H1 (cell line): Measurements from ENCODE around the gene USP54. TPM values are rescaled to one million over a fixed set of nuclear protein-coding genes. Genes with fewer than 3 reads are reported as not detected.

Experiments used
- CTCF ChIA-PET: fragments of 300-600 bp; sonication (Branson Sonifier 250); formaldehyde crosslinking; loops from one replicate; lab custom pipeline; 2021; ENCODE audit not compliant: partially characterized antibody; lab: Charles Lee
- POLR2A ChIA-PET: fragments of 300-600 bp; sonication (Branson Sonifier 250); formaldehyde crosslinking; loops from one replicate; lab custom pipeline; 2021; ENCODE audit warnings: inconsistent platforms; ENCODE audit not compliant: partially characterized antibody; lab: Charles Lee
- DNase-seq, 2 experiments: peaks; one replicate each; pipeline versions ENCODE4 v3.0.0 to v3.0.0-alpha.2; 2010 to 2022; ENCODE audit warnings: low spot score in 2 of 2, low read depth in 1 of 2, mixed read lengths in 1 of 2
- FAIRE-seq: peaks from 2 replicates; lab custom pipeline; 2011; peaks lifted over from hg19 to GRCh38; lab: Jason Lieb, UNC
- H2AFZ ChIP-seq: 2 replicates; pipeline ENCODE4 v1.8.1; 2012; ENCODE audit warnings: low read length, inconsistent platforms
- H2AK5ac ChIP-seq: 2 replicates; pipeline ENCODE4 v1.6.1; 2013; ENCODE audit warnings: low read depth, low read length
- H2BK120ac ChIP-seq: replicated peaks from 2 replicates; pipeline ENCODE3; 2013; ENCODE audit warnings: low read depth, low read length, inconsistent platforms
- H2BK12ac ChIP-seq: 2 replicates; pipeline ENCODE4 v1.6.1; 2013; ENCODE audit warnings: low read depth, low read length
- H2BK15ac ChIP-seq: 2 replicates; pipeline ENCODE4 v1.6.1; 2013; ENCODE audit warnings: low read length
- H2BK20ac ChIP-seq: 2 replicates; pipeline ENCODE4 v1.6.1; 2013; ENCODE audit warnings: low read length
- H2BK5ac ChIP-seq: 2 replicates; pipeline ENCODE4 v1.6.1; 2013; ENCODE audit warnings: low read depth, low read length
- H3K14ac ChIP-seq: 2 replicates; pipeline ENCODE4 v1.6.1; 2013; ENCODE audit warnings: inconsistent platforms; ENCODE audit not compliant: insufficient read length
- H3K18ac ChIP-seq: 2 replicates; pipeline ENCODE4 v1.6.1; 2013; ENCODE audit warnings: low read length; ENCODE audit errors: extremely low read depth
- H3K23ac ChIP-seq: 2 replicates; pipeline ENCODE4 v1.6.1; 2013; ENCODE audit warnings: inconsistent platforms; ENCODE audit not compliant: insufficient read length
- H3K23me2 ChIP-seq: 2 replicates; pipeline ENCODE4 v1.6.1; 2013; ENCODE audit warnings: low read depth, low read length
- H3K27ac ChIP-seq: 2 replicates; pipeline ENCODE4 v1.6.1; 2011; ENCODE audit warnings: low read depth, low read length, inconsistent platforms
- H3K27me3 ChIP-seq, 4 experiments: replicated peaks in 1 of 4; 1 replicate in 1 of 4; 2 replicates in 3 of 4; pipeline versions ENCODE4 v1.6.1 to v1.8.1; 2011 to 2013; ENCODE audit warnings: low read length in 3 of 4, mild to moderate bottlenecking in 3 of 4, inconsistent platforms in 2 of 4, mixed read lengths in 2 of 4, moderate library complexity in 1 of 4; ENCODE audit not compliant: control insufficient read depth in 3 of 4, insufficient read depth in 3 of 4; ENCODE audit errors: extremely low read depth in 1 of 4
- H3K36me3 ChIP-seq, 4 experiments: 2 replicates each; pipeline versions ENCODE4 v1.6.1 to v1.8.1; 2011 to 2013; ENCODE audit warnings: mild to moderate bottlenecking in 4 of 4, low read length in 3 of 4, moderate library complexity in 2 of 4, control low read depth in 1 of 4, inconsistent platforms in 1 of 4; ENCODE audit not compliant: insufficient read depth in 4 of 4, control insufficient read depth in 2 of 4
- H3K4ac ChIP-seq: replicated peaks from 2 replicates; pipeline ENCODE3; 2013; ENCODE audit warnings: low read length, low read depth, mixed read lengths, inconsistent platforms; ENCODE audit not compliant: insufficient read length
- H3K4me1 ChIP-seq, 4 experiments: replicated peaks in 1 of 4; 1 replicate in 1 of 4; 2 replicates in 3 of 4; pipeline versions ENCODE4 v1.6.1 to v1.8.1; 2011 to 2013; ENCODE audit warnings: low read length in 3 of 4, inconsistent platforms in 2 of 4, mixed read lengths in 1 of 4; ENCODE audit not compliant: insufficient read depth in 4 of 4, control insufficient read depth in 3 of 4
- H3K4me2 ChIP-seq, 2 experiments: 2 replicates each; pipeline versions ENCODE4 v1.6.1 to v1.8.1; 2011 to 2013; ENCODE audit warnings: low read depth in 2 of 2, low read length in 2 of 2, control low read depth in 1 of 2, inconsistent platforms in 1 of 2, mild to moderate bottlenecking in 1 of 2; ENCODE audit not compliant: insufficient read depth in 1 of 2
- H3K4me3 ChIP-seq, 4 experiments: fragments of 200-600, 300-600 bp in 1 of 4; sonication (generic), shearing (Covaris generic), sonication (Bioruptor Twin) in 1 of 4; 2 replicates each; pipeline versions ENCODE4 v1.5.1 to v1.8.1; 2011 to 2016; ENCODE audit warnings: low read length in 4 of 4, low read depth in 3 of 4, control low read depth in 2 of 4, inconsistent platforms in 2 of 4, mild to moderate bottlenecking in 2 of 4, mixed read lengths in 1 of 4, moderate library complexity in 1 of 4; ENCODE audit not compliant: insufficient read depth in 2 of 4; ENCODE audit errors: extremely low read depth in 1 of 4
- H3K56ac ChIP-seq: replicated peaks from 2 replicates; pipeline ENCODE3; 2013; ENCODE audit warnings: low read depth, mild to moderate bottlenecking, mixed read lengths, low read length, inconsistent platforms; ENCODE audit not compliant: insufficient read length
- H3K79me1 ChIP-seq: 2 replicates; pipeline ENCODE4 v1.6.1; 2013; ENCODE audit warnings: low read depth, low read length, control low read depth
- H3K79me2 ChIP-seq, 2 experiments: 2 replicates each; pipeline versions ENCODE4 v1.6.1 to v1.8.1; 2012 to 2013; ENCODE audit warnings: low read length in 2 of 2, mild to moderate bottlenecking in 2 of 2, inconsistent platforms in 1 of 2; ENCODE audit not compliant: insufficient read depth in 2 of 2, control insufficient read depth in 1 of 2
- H3K9ac ChIP-seq, 4 experiments: replicated peaks in 1 of 4; 1 replicate in 1 of 4; 2 replicates in 3 of 4; pipeline versions ENCODE4 v1.6.1 to v1.8.1; 2011 to 2013; ENCODE audit warnings: low read depth in 3 of 4, low read length in 3 of 4, control low read depth in 2 of 4, mild to moderate bottlenecking in 2 of 4, moderate library complexity in 2 of 4, inconsistent platforms in 1 of 4; ENCODE audit errors: extremely low read depth in 1 of 4
- H3K9me3 ChIP-seq, 2 experiments: 2 replicates each; pipeline versions ENCODE4 v1.6.1 to v1.8.1; 2012 to 2013; ENCODE audit warnings: mild to moderate bottlenecking in 2 of 2, moderate library complexity in 2 of 2, control low read depth in 1 of 2, inconsistent platforms in 1 of 2, low read depth in 1 of 2, low read length in 1 of 2, mixed read lengths in 1 of 2; ENCODE audit not compliant: insufficient read depth in 2 of 2
- H4K20me1 ChIP-seq, 2 experiments: replicated peaks in 1 of 2; 2 replicates each; pipeline versions ENCODE3 to v1.8.1; 2011 to 2013; ENCODE audit warnings: inconsistent platforms in 2 of 2, low read length in 2 of 2, mild to moderate bottlenecking in 1 of 2; ENCODE audit not compliant: insufficient read depth in 2 of 2, control insufficient read depth in 1 of 2
- H4K5ac ChIP-seq: 2 replicates; pipeline ENCODE4 v1.6.1; 2013; ENCODE audit warnings: low read length, low read depth, mixed read lengths, inconsistent platforms; ENCODE audit not compliant: insufficient read length
- H4K8ac ChIP-seq: 2 replicates; pipeline ENCODE4 v1.8.0; 2013; ENCODE audit warnings: mild to moderate bottlenecking, moderate library complexity, low read length, inconsistent platforms; ENCODE audit not compliant: insufficient read depth; ENCODE audit errors: extremely low read depth
- H4K91ac ChIP-seq: replicated peaks from 2 replicates; pipeline ENCODE3; 2013; ENCODE audit warnings: low read length, mixed read lengths, inconsistent platforms; ENCODE audit not compliant: insufficient read length
- CREB1 ChIP-seq: IDR thresholded peaks from 2 replicates; pipeline ENCODE4 v1.6.1; 2012; ENCODE audit warnings: inconsistent platforms
- EGR1 ChIP-seq: IDR thresholded peaks from 2 replicates; pipeline ENCODE4 v1.6.1; 2011; ENCODE audit warnings: low read depth, low read length, borderline replicate concordance
- KDM1A ChIP-seq: fragments of 200-600, 300-600 bp; sonication (generic); IDR thresholded peaks from 2 replicates; pipeline ENCODE4 v1.7.1; 2016; ENCODE audit warnings: mild to moderate bottlenecking, low read length, borderline replicate concordance
- NANOG ChIP-seq: IDR thresholded peaks from 2 replicates; pipeline ENCODE4 v1.6.1; 2011; ENCODE audit warnings: low read length, low read depth, mild to moderate bottlenecking, inconsistent platforms; ENCODE audit not compliant: insufficient read depth, poor library complexity, severe bottlenecking
- NRF1 ChIP-seq: IDR thresholded peaks from 2 replicates; pipeline ENCODE4 v1.6.1; 2011; ENCODE audit warnings: mild to moderate bottlenecking, low read depth, low read length, improper control_type of control experiment
- POU5F1 ChIP-seq: IDR thresholded peaks from 2 replicates; pipeline ENCODE4 v1.6.1; 2011; ENCODE audit warnings: low read depth, mild to moderate bottlenecking, low read length, moderate library complexity
- RXRA ChIP-seq: IDR thresholded peaks from 2 replicates; pipeline ENCODE4 v1.6.1; 2011; ENCODE audit warnings: low read depth, mild to moderate bottlenecking, low read length, moderate library complexity; ENCODE audit not compliant: insufficient read depth
- SAP30 ChIP-seq: fragments of 300-600 bp; sonication (generic); IDR thresholded peaks from 2 replicates; pipeline ENCODE4 v1.7.1; 2012; ENCODE audit warnings: low read length, moderate library complexity, mild to moderate bottlenecking, inconsistent platforms; ENCODE audit not compliant: insufficient read depth, insufficient replicate concordance
- SIN3A ChIP-seq, 2 experiments: IDR thresholded peaks in 1 of 2; conservative IDR thresholded peaks in 1 of 2; 2 replicates each; pipeline ENCODE4 v1.6.1; 2011 to 2012; ENCODE audit warnings: low read length in 2 of 2, improper control_type of control experiment in 1 of 2, low read depth in 1 of 2, mild to moderate bottlenecking in 1 of 2
- SIX5 ChIP-seq: IDR thresholded peaks from 2 replicates; pipeline ENCODE4 v1.6.1; 2011; ENCODE audit warnings: mild to moderate bottlenecking, low read depth, low read length
- SP4 ChIP-seq: IDR thresholded peaks from 2 replicates; pipeline ENCODE4 v1.6.1; 2012; ENCODE audit warnings: low read length, inconsistent platforms
- TAF1 ChIP-seq: IDR thresholded peaks from 2 replicates; pipeline ENCODE4 v1.6.1; 2011; ENCODE audit warnings: mild to moderate bottlenecking, low read depth, low read length
- polyA plus RNA-seq, 7 experiments: library from polyadenylated mRNA; depleted of rRNA in 3 of 7; stranded (reverse) in 5 of 7; unstranded in 2 of 7; fragments of >200 nt in 5 of 7; fragments of 200-250 nt in 2 of 7; gene quantifications; 1 replicate in 5 of 7; 2 replicates in 1 of 7; 4 replicates in 1 of 7; pipeline versions ENCODE4 v1.2.1 to v1.2.3, GENCODE V29; 2011 to 2013; ENCODE audit warnings: missing spikeins in 2 of 7, mixed read lengths in 2 of 7
- total RNA-seq: library from RNA; stranded (reverse); fragmentation: NEBNext Ultra II Directional; extraction: Animal tissue kit (Norgen Biotek cat#: 25700); gene quantifications from 2 replicates; pipeline ENCODE4 v1.2.1, GENCODE V29; 2021

The USP54 gene
- total and polyA plus RNA-seq, 2 of the 8 experiments (the other 6 are each of a cell fraction or from before 2014, with no cell fraction given), result 46.2 to 65.6 TPM

- no peak overlapping the region for H3K4me2 ChIP-seq
These were observed 36.4 kb downstream of the USP54 start for GRCh38 chr10:73554721-73555120.

More at GRCh38 chr10:73554721-73555120, 36.4 kb downstream of the USP54 start:
- Histone ChIP-seq H3K27ac (no peak overlapping the region), H2AK5ac (no peak overlapping the region), H3K4ac (no peak overlapping the region)
- TF ChIP-seq NRF1, result no peak
- no peak for TF ChIP-seq SAP30
- no peak for TF ChIP-seq KDM1A
- TF ChIP-seq SIX5, result no peak
- no peak for TF ChIP-seq NANOG
- no peak for TF ChIP-seq TAF1
- no peak for TF ChIP-seq SP4
- TF ChIP-seq POU5F1, result no peak
- TF ChIP-seq CREB1, result no peak
- TF ChIP-seq EGR1, result no peak
- TF ChIP-seq RXRA, result no peak
- no peak for TF ChIP-seq SIN3A (conservative IDR thresholded peaks at IDR 0.05 in 1 of 2, IDR thresholded peaks at IDR 0.05 in 1 of 2; ENCODE audit: low read depth in 1 of 2, low read length in 2 of 2)
- TF ChIP-seq, all 59 proteins: peak for 0
- Histone ChIP-seq H3K79me1 (no peaks in the 10 kb centered on the region), H2BK120ac (no peak overlapping the region), H3K9ac (no peak overlapping the region), H2BK12ac (no peak overlapping the region), H4K91ac (no peak overlapping the region), H3K18ac (no peak overlapping the region), H2BK15ac (no peak overlapping the region), H4K5ac (no peak overlapping the region), H3K9me3 (no peaks in the 10 kb centered on the region), H3K23ac (no peak overlapping the region), H3K23me2 (no peaks in the 10 kb centered on the region), H3K27me3 (no peaks in the 10 kb centered on the region), H2AFZ (no peak overlapping the region), H2BK20ac (no peak overlapping the region), H3K36me3 (peaks cover 0 to 2% (median 0%) of the 10 kb centered on the region in 4 experiments; a peak in 1 of 8 replicates), H4K20me1 (no peaks in the 10 kb centered on the region), H4K8ac (no peak overlapping the region), H3K4me1 (no peaks in the 10 kb centered on the region), H3K4me3 (no peak overlapping the region), H3K79me2 (no peaks in the 10 kb centered on the region), H3K56ac (no peak overlapping the region), H2BK5ac (no peak overlapping the region), H3K14ac (no peak overlapping the region)
- CTCF ChIA-PET, result interaction anchor here (2.5 to 5.2 kb wide), 2 partner anchors 25 to 90 kb away, joined by 10 to 27 read pairs; no protein-coding TSS in a partner anchor
- FAIRE-seq (no peak), DNase-seq (no peak)
- POLR2A ChIA-PET, result interaction anchor here (0.5 kb wide), 1 partner anchor 15 kb away, joined by 3 read pairs; no protein-coding TSS in a partner anchor
